ENCODE data around the gene MACF1. TPM values are rescaled to one million over a fixed set of nuclear protein-coding genes. Genes with fewer than 3 reads are reported as not detected.

The MACF1 gene
- total and polyA plus RNA-seq, 2 donors (not counting 1 experiment from before 2014, with no cell fraction given), result 64.1 to 159 TPM

- no peaks in the 10 kb centered on the region for H4K20me1 ChIP-seq (ENCODE audit: control insufficient read depth, insufficient read depth, low read length, poor library complexity, severe bottlenecking)
- H3K27me3 ChIP-seq (replicated peaks in 1 of 4; ENCODE audit: control extremely low read depth in 1 of 4, control insufficient read depth in 3 of 4, insufficient read depth in 4 of 4, low read length in 3 of 4), result no peaks in the 10 kb centered on the region
- Mint-ChIP-seq H3K4me1 (peaks cover 26% of the 10 kb centered on the region), H3K9me3 (ENCODE audit: insufficient read depth) (no peaks in the 10 kb centered on the region), H3K27me3 (no peaks in the 10 kb centered on the region), H3K4me3 (no peak overlapping the region), H3K27ac (no peak overlapping the region)
- no peaks in the 10 kb centered on the region for H3K9me3 ChIP-seq (ENCODE audit: control extremely low read depth in 1 of 3, control insufficient read depth in 2 of 3, insufficient read depth in 1 of 3, low read length in 2 of 3)
- TF ChIP-seq EZH2 (IDR thresholded peaks at IDR 0.05; ENCODE audit: borderline replicate concordance, insufficient read depth, low read depth, low read length, poor library complexity, severe bottlenecking) (no peak), CTCF (IDR thresholded peaks at IDR 0.05) (no peak)
- POLR2A ChIA-PET, result interaction anchor here (0.7 kb wide), 1 partner anchor 13 kb away, joined by 5 read pairs; no protein-coding TSS in a partner anchor
- intact Hi-C loops (cut with micrococcal nuclease), result no loop called here
- WGBS (ENCODE audit: insufficient coverage), result no CpG with 5 or more reads among the region's 3 CpGs
- peaks cover 19 to 23% of the 10 kb centered on the region in 2 donors for H3K4me1 ChIP-seq (ENCODE audit: control insufficient read depth in 2 of 2, insufficient read depth in 2 of 2, low read length in 2 of 2)
- H3K4me3 ChIP-seq (ENCODE audit: control extremely low read depth in 1 of 5, extremely low read depth in 1 of 5, insufficient read depth in 1 of 5, low read depth in 2 of 5, low read length in 4 of 5), result no peak overlapping the region
- H3K9ac ChIP-seq (ENCODE audit: low read length), result no peak overlapping the region
- H3K36me3 ChIP-seq (replicated peaks in 1 of 2; ENCODE audit: control extremely low read depth in 1 of 2, control insufficient read depth in 1 of 2, extremely low read depth in 1 of 2, insufficient read depth in 2 of 2, low read length in 1 of 2), result no peaks in the 10 kb centered on the region
- ATAC-seq (ENCODE audit: low read depth) (no peak), DNase-seq (no peak)
- H2AFZ ChIP-seq (ENCODE audit: insufficient read depth, low read depth, low read length, poor library complexity, severe bottlenecking), result no peak overlapping the region
- CTCF ChIA-PET, result interaction anchor here (0.7 to 9.8 kb wide), 4 partner anchors 9 to 48 kb away, joined by 3 to 79 read pairs (median 11); no protein-coding TSS in a partner anchor
- H3K79me2 ChIP-seq (ENCODE audit: control insufficient read depth, insufficient read depth, low read length), result peaks cover under 1% of the 10 kb centered on the region
- no peak overlapping the region for H3K4me2 ChIP-seq (replicated peaks; ENCODE audit: low read depth, low read length, poor library complexity, severe bottlenecking)
- H3K27ac ChIP-seq (ENCODE audit: low read length in 2 of 2), result no peak overlapping the region
Observed at GRCh38 chr1:39210649-39211048, 6.2 kb downstream of the MACF1 start.

- H3K27ac Mint-ChIP-seq, result no peak overlapping the region
- H3K9me3 ChIP-seq (ENCODE audit: control extremely low read depth in 1 of 3, control insufficient read depth in 2 of 3, insufficient read depth in 1 of 3, low read length in 2 of 3), result no peaks in the 10 kb centered on the region
- WGBS (ENCODE audit: insufficient coverage), result no CpG with 5 or more reads among the region's 8 CpGs
- peaks cover 34% of the 10 kb centered on the region for H3K4me1 Mint-ChIP-seq
- peaks cover 20 to 29% of the 10 kb centered on the region in 2 donors for H3K4me1 ChIP-seq (ENCODE audit: control insufficient read depth in 2 of 2, insufficient read depth in 2 of 2, low read length in 2 of 2)
- H3K4me3 Mint-ChIP-seq, result no peak overlapping the region
- H3K79me2 ChIP-seq (ENCODE audit: control insufficient read depth, insufficient read depth, low read length), result peaks cover 19% of the 10 kb centered on the region
- H3K27me3 Mint-ChIP-seq, result no peaks in the 10 kb centered on the region
- no peaks in the 10 kb centered on the region for H3K9me3 Mint-ChIP-seq (ENCODE audit: insufficient read depth)
- H4K20me1 ChIP-seq (ENCODE audit: control insufficient read depth, insufficient read depth, low read length, poor library complexity, severe bottlenecking), result no peaks in the 10 kb centered on the region
- H3K27ac ChIP-seq (ENCODE audit: low read length in 2 of 2), result no peak overlapping the region
- ChIA-PET CTCF (interaction anchor here (1.0 to 9.8 kb wide), 4 partner anchors 8 to 46 kb away, joined by 3 to 101 read pairs (median 4); partner anchors contain the start of gene MACF1), POLR2A (no interaction called here)
- TF ChIP-seq EZH2 (IDR thresholded peaks at IDR 0.05; ENCODE audit: borderline replicate concordance, insufficient read depth, low read depth, low read length, poor library complexity, severe bottlenecking) (no peak), CTCF (IDR thresholded peaks at IDR 0.05) (no peak)
- no peak overlapping the region for H2AFZ ChIP-seq (ENCODE audit: insufficient read depth, low read depth, low read length, poor library complexity, severe bottlenecking)
- no peaks in the 10 kb centered on the region for H3K36me3 ChIP-seq (replicated peaks in 1 of 2; ENCODE audit: control extremely low read depth in 1 of 2, control insufficient read depth in 1 of 2, extremely low read depth in 1 of 2, insufficient read depth in 2 of 2, low read length in 1 of 2)
- DNase-seq, result no peak
- no peaks in the 10 kb centered on the region for H3K27me3 ChIP-seq (replicated peaks in 1 of 4; ENCODE audit: control extremely low read depth in 1 of 4, control insufficient read depth in 3 of 4, insufficient read depth in 4 of 4, low read length in 3 of 4)
- no peak overlapping the region for H3K4me3 ChIP-seq (ENCODE audit: control extremely low read depth in 1 of 5, extremely low read depth in 1 of 5, insufficient read depth in 1 of 5, low read depth in 2 of 5, low read length in 4 of 5)
- intact Hi-C loops (cut with micrococcal nuclease), result no loop called here
- H3K9ac ChIP-seq (ENCODE audit: low read length), result no peak overlapping the region
- no peak overlapping the region for H3K4me2 ChIP-seq (replicated peaks; ENCODE audit: low read depth, low read length, poor library complexity, severe bottlenecking)
- ATAC-seq (ENCODE audit: low read depth), result no peak
Observed at GRCh38 chr1:39212499-39212898, 8.0 kb downstream of the MACF1 start.
